ENCODE results near the gene AIFM3. TPM values are rescaled to one million over a fixed set of nuclear protein-coding genes. Genes with fewer than 3 reads are reported as not detected.

The AIFM3 gene
- total RNA-seq, 1 donor from 2014 or later = 0.64 TPM

- Mint-ChIP-seq H3K36me3 (ENCODE audit: unreplicated experiment) (no peaks in the 10 kb centered on the region), H3K4me1 (ENCODE audit: low read depth, unreplicated experiment) (no peaks in the 10 kb centered on the region), H3K27ac (ENCODE audit: unreplicated experiment) (no peak overlapping the region), H3K27me3 (ENCODE audit: unreplicated experiment) (peaks cover 5% of the 10 kb centered on the region), H3K9me3 (ENCODE audit: unreplicated experiment) (peaks cover 3% of the 10 kb centered on the region), H3K4me3 (ENCODE audit: unreplicated experiment) (no peak overlapping the region)
- no peak for DNase-seq
- no peak for TF ChIP-seq CTCF (IDR thresholded peaks at IDR 0.05; ENCODE audit: partially characterized antibody, unreplicated experiment)
Observed at GRCh38 chr22:20993304-20994127, 26.5 kb downstream of the AIFM3 start.

- Mint-ChIP-seq H3K27me3 (ENCODE audit: unreplicated experiment) (peaks cover 5% of the 10 kb centered on the region), H3K36me3 (ENCODE audit: unreplicated experiment) (no peaks in the 10 kb centered on the region), H3K4me3 (ENCODE audit: unreplicated experiment) (no peak overlapping the region), H3K27ac (ENCODE audit: unreplicated experiment) (no peak overlapping the region), H3K4me1 (ENCODE audit: low read depth, unreplicated experiment) (no peaks in the 10 kb centered on the region), H3K9me3 (ENCODE audit: unreplicated experiment) (peaks cover 3% of the 10 kb centered on the region)
- TF ChIP-seq CTCF (IDR thresholded peaks at IDR 0.05; ENCODE audit: partially characterized antibody, unreplicated experiment) = no peak
- no peak for DNase-seq
Observed at GRCh38 chr22:20994128-20994901, 27.3 kb downstream of the AIFM3 start.

- Mint-ChIP-seq H3K27ac (ENCODE audit: unreplicated experiment) (no peak overlapping the region), H3K36me3 (ENCODE audit: unreplicated experiment) (no peaks in the 10 kb centered on the region), H3K9me3 (ENCODE audit: unreplicated experiment) (peaks cover 3% of the 10 kb centered on the region), H3K4me1 (ENCODE audit: low read depth, unreplicated experiment) (no peaks in the 10 kb centered on the region), H3K27me3 (ENCODE audit: unreplicated experiment) (peaks cover 5% of the 10 kb centered on the region), H3K4me3 (ENCODE audit: unreplicated experiment) (no peak overlapping the region)
- no peak for TF ChIP-seq CTCF (IDR thresholded peaks at IDR 0.05; ENCODE audit: partially characterized antibody, unreplicated experiment)
- no peak for DNase-seq
Observed at GRCh38 chr22:20994902-20995241, 27.8 kb downstream of the AIFM3 start.

- no peak overlapping the region for H3K4me3 Mint-ChIP-seq (ENCODE audit: unreplicated experiment)
- peaks cover 1% of the 10 kb centered on the region for H3K9me3 Mint-ChIP-seq (ENCODE audit: unreplicated experiment)
- TF ChIP-seq CTCF (IDR thresholded peaks at IDR 0.05; ENCODE audit: partially characterized antibody, unreplicated experiment) = no peak
- no peak for DNase-seq
- H3K36me3 Mint-ChIP-seq (ENCODE audit: unreplicated experiment) = no peaks in the 10 kb centered on the region
- H3K27ac Mint-ChIP-seq (ENCODE audit: unreplicated experiment) = no peak overlapping the region
- no peaks in the 10 kb centered on the region for H3K4me1 Mint-ChIP-seq (ENCODE audit: low read depth, unreplicated experiment)
- peaks cover 2% of the 10 kb centered on the region for H3K27me3 Mint-ChIP-seq (ENCODE audit: unreplicated experiment)
Observed at GRCh38 chr22:20995329-20996030, 28.4 kb downstream of the AIFM3 start.
